IPS DF 6.9 (cell line): Measurements from ENCODE around the gene NT5E.

Experiments
- DNase-seq: peaks from one replicate; pipeline ENCODE4 v3.0.0-alpha.2; 2013; ENCODE audit warnings: low read depth, low spot score
- H3K27ac ChIP-seq: one replicate; pipeline ENCODE4 v1.5.1; 2013; ENCODE audit warnings: low read length, control low read depth
- H3K27me3 ChIP-seq: 2 replicates; pipeline ENCODE4 v1.6.1; 2013; ENCODE audit warnings: mild to moderate bottlenecking, low read length; ENCODE audit not compliant: control insufficient read depth, insufficient read depth
- H3K36me3 ChIP-seq: 2 replicates; pipeline ENCODE4 v1.6.1; 2013; ENCODE audit warnings: low read length; ENCODE audit not compliant: control insufficient read depth, insufficient read depth
- H3K4me1 ChIP-seq: 2 replicates; pipeline ENCODE4 v1.6.1; 2013; ENCODE audit warnings: low read length; ENCODE audit not compliant: control insufficient read depth, insufficient read depth
- H3K4me3 ChIP-seq: 2 replicates; pipeline ENCODE4 v1.5.1; 2013; ENCODE audit warnings: mild to moderate bottlenecking, low read length
- H3K9me3 ChIP-seq: 2 replicates; pipeline ENCODE4 v1.6.1; 2013; ENCODE audit warnings: low read length, inconsistent platforms; ENCODE audit not compliant: control insufficient read depth, insufficient read depth
- WGBS: extraction: QIAGEN DNeasy Blood & Tissue Kit; methylation state at CpG from one replicate; pipeline ENCODE4 v1.1.7; 2013; ENCODE audit warnings: mixed read lengths, missing lambda C conversion rate; ENCODE audit not compliant: insufficient read length, insufficient coverage; 5-methylcytosine and 5-hydroxymethylcytosine counted together

Gene NT5E

GRCh38 chr6:85405853-85406198 lies 44.1 kb upstream of the NT5E start:
- DNase-seq: no peak
- Histone ChIP-seq H3K9me3 (no peaks in the 10 kb centered on the region), H3K4me1 (peaks cover 3% of the 10 kb centered on the region; the same call in 1 of the 2 replicates), H3K27ac (no peak overlapping the region), H3K4me3 (no peak overlapping the region), H3K36me3 (no peaks in the 10 kb centered on the region), H3K27me3 (no peaks in the 10 kb centered on the region)
- no CpG with 5 or more reads among the region's 2 CpGs for WGBS

GRCh38 chr6:85406641-85407075 lies 43.2 kb upstream of the NT5E start:
- no peak for DNase-seq
- no peaks in the 10 kb centered on the region for H3K27me3 ChIP-seq
- no peaks in the 10 kb centered on the region for H3K9me3 ChIP-seq
- peaks cover 3% of the 10 kb centered on the region; the same call in 1 of the 2 replicates for H3K4me1 ChIP-seq
- WGBS: no CpG with 5 or more reads among the region's 5 CpGs
- no peak overlapping the region for H3K4me3 ChIP-seq
- H3K27ac ChIP-seq: no peak overlapping the region
- no peaks in the 10 kb centered on the region for H3K36me3 ChIP-seq

GRCh38 chr6:85408039-85408438 lies 41.8 kb upstream of the NT5E start:
- no peak overlapping the region for H3K4me3 ChIP-seq

GRCh38 chr6:85412911-85413430 lies 36.9 kb upstream of the NT5E start:
- no peak for DNase-seq
- no peak overlapping the region for H3K27ac ChIP-seq
- H3K9me3 ChIP-seq: no peaks in the 10 kb centered on the region
- no peaks in the 10 kb centered on the region for H3K36me3 ChIP-seq
- H3K4me1 ChIP-seq: no peaks in the 10 kb centered on the region
- no peaks in the 10 kb centered on the region for H3K27me3 ChIP-seq
- H3K4me3 ChIP-seq: no peak overlapping the region

More at GRCh38 chr6:85408039-85408438, 41.8 kb upstream of the NT5E start:
- Histone ChIP-seq H3K36me3 (no peaks in the 10 kb centered on the region), H3K27ac (no peak overlapping the region), H3K27me3 (no peaks in the 10 kb centered on the region), H3K9me3 (no peaks in the 10 kb centered on the region), H3K4me1 (peaks cover 3% of the 10 kb centered on the region; the same call in 1 of the 2 replicates)
- WGBS: no CpG with 5 or more reads among the region's 2 CpGs
- DNase-seq: no peak

GRCh38 chr6:85416049-85416448 lies 33.8 kb upstream of the NT5E start:
- DNase-seq: no peak
- H3K36me3 ChIP-seq: no peaks in the 10 kb centered on the region

GRCh38 chr6:85416766-85417165 lies 33.1 kb upstream of the NT5E start:
- Histone ChIP-seq H3K36me3 (no peaks in the 10 kb centered on the region), H3K4me1 (no peaks in the 10 kb centered on the region), H3K27me3 (no peaks in the 10 kb centered on the region), H3K4me3 (no peak overlapping the region), H3K9me3 (no peaks in the 10 kb centered on the region), H3K27ac (no peak overlapping the region)
- no peak for DNase-seq
- WGBS: no CpG with 5 or more reads among the region's 2 CpGs

More at GRCh38 chr6:85416049-85416448, 33.8 kb upstream of the NT5E start:
- H3K9me3 ChIP-seq: no peaks in the 10 kb centered on the region
- no peaks in the 10 kb centered on the region for H3K4me1 ChIP-seq
- H3K27me3 ChIP-seq: no peaks in the 10 kb centered on the region
- WGBS: no CpG with 5 or more reads among the region's 1 CpG
- no peak overlapping the region for H3K27ac ChIP-seq
- H3K4me3 ChIP-seq: no peak overlapping the region

- no peak for DNase-seq
- no peaks in the 10 kb centered on the region for H3K9me3 ChIP-seq
These were observed 32.5 kb upstream of the NT5E start for GRCh38 chr6:85417336-85417735.

GRCh38 chr6:85418059-85418458 lies 31.8 kb upstream of the NT5E start:
- no peak for DNase-seq
- Histone ChIP-seq H3K27ac (no peak overlapping the region), H3K9me3 (no peaks in the 10 kb centered on the region), H3K36me3 (no peaks in the 10 kb centered on the region), H3K4me1 (no peaks in the 10 kb centered on the region), H3K4me3 (no peak overlapping the region), H3K27me3 (no peaks in the 10 kb centered on the region)
- 100% methylated on average over 1 of the region's 2 CpGs for WGBS

More at GRCh38 chr6:85417336-85417735, 32.5 kb upstream of the NT5E start:
- H3K27ac ChIP-seq: no peak overlapping the region
- H3K36me3 ChIP-seq: no peaks in the 10 kb centered on the region
- H3K4me1 ChIP-seq: no peaks in the 10 kb centered on the region
- no peaks in the 10 kb centered on the region for H3K27me3 ChIP-seq
- H3K4me3 ChIP-seq: no peak overlapping the region

GRCh38 chr6:85419046-85419759 lies 30.7 kb upstream of the NT5E start:
- H3K4me3 ChIP-seq: no peak overlapping the region
- H3K36me3 ChIP-seq: no peaks in the 10 kb centered on the region
- no peak overlapping the region for H3K27ac ChIP-seq
- no peaks in the 10 kb centered on the region for H3K27me3 ChIP-seq
- no peak for DNase-seq
- H3K9me3 ChIP-seq: no peaks in the 10 kb centered on the region
- H3K4me1 ChIP-seq: no peaks in the 10 kb centered on the region
- WGBS: no CpG with 5 or more reads among the region's 2 CpGs

GRCh38 chr6:85420551-85420950 lies 29.3 kb upstream of the NT5E start:
- H3K27ac ChIP-seq: no peak overlapping the region

GRCh38 chr6:85421181-85421580 lies 28.7 kb upstream of the NT5E start:
- Histone ChIP-seq H3K9me3 (no peaks in the 10 kb centered on the region), H3K4me3 (no peak overlapping the region), H3K36me3 (no peaks in the 10 kb centered on the region), H3K27ac (no peak overlapping the region), H3K4me1 (no peaks in the 10 kb centered on the region), H3K27me3 (no peaks in the 10 kb centered on the region)
- WGBS: no CpG with 5 or more reads among the region's 2 CpGs
- DNase-seq: no peak

More at GRCh38 chr6:85420551-85420950, 29.3 kb upstream of the NT5E start:
- Histone ChIP-seq H3K27me3 (no peaks in the 10 kb centered on the region), H3K9me3 (no peaks in the 10 kb centered on the region), H3K4me3 (no peak overlapping the region), H3K4me1 (no peaks in the 10 kb centered on the region), H3K36me3 (no peaks in the 10 kb centered on the region)
- no peak for DNase-seq
- WGBS: no CpG with 5 or more reads among the region's 1 CpG
